ENCODE results near the gene ZNF414. TPM values are rescaled to one million over a fixed set of nuclear protein-coding genes. Genes with fewer than 3 reads are reported as not detected.

The ZNF414 gene
- total RNA-seq, 4 donors from 2014 or later = 10.3 to 62.4 (median 21.2) TPM

DNA sequence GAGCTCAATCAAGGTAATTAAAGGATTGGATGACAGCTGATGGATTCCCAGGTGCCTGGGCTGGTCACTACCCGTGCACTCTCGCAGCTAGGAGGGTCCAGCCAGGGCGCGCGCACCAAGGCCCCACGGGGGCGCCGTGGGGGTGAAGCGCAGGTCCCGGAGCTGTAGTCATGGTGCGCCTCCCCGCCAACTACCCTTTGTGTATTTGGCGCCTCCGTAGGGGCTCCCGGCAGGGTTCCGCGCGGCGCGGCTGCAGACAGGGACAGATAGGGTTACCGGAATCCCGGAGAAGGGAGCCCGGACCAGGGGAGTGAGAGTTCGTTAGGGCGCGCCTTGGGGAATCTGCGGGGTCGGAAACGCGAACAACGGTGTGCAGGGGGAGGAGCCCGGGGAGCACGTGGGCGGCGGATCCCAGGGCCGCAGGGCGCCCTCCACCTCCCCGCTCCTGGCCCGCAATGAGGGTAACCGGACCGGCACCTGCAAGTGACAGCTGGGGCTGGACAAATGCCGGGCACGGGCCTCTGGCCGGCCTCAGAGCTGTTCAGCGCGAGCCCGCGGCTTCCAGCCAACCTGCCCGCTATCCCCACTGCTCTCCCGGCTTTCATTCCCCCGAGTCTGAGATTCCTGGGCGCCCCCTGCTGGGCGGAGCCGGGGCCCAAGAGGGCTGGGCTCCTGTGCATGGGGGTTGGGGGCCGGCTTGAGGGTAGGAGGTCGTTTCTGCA, 8.1 kb downstream of the ZNF414 start:
- Histone ChIP-seq H3K27me3 (no peaks in the 10 kb centered on the region), H3K36me3 (peaks cover 0 to 24% (median 0%) of the 10 kb centered on the region in 3 donors), H3K4me1 (peaks cover 0 to 17% (median 7%) of the 10 kb centered on the region in 4 donors), H3K9me3 (no peaks in the 10 kb centered on the region), H3K4me3 (peak overlapping the region; percentile 48 to 73 (median 68)), H3K27ac (peak overlapping the region; percentile 8 to 78 (median 60))
- peak; percentile 68 to 81 for DNase-seq (ENCODE audit: low spot score in 2 of 2)
- WGBS, 2 donors = 0% methylated on average over 47 to 51 of the region's 56 CpGs
- peak in 1 of 2 donors; percentile 37 for TF ChIP-seq EP300 (IDR thresholded peaks at IDR 0.05)
- TF ChIP-seq, protein P1, sequence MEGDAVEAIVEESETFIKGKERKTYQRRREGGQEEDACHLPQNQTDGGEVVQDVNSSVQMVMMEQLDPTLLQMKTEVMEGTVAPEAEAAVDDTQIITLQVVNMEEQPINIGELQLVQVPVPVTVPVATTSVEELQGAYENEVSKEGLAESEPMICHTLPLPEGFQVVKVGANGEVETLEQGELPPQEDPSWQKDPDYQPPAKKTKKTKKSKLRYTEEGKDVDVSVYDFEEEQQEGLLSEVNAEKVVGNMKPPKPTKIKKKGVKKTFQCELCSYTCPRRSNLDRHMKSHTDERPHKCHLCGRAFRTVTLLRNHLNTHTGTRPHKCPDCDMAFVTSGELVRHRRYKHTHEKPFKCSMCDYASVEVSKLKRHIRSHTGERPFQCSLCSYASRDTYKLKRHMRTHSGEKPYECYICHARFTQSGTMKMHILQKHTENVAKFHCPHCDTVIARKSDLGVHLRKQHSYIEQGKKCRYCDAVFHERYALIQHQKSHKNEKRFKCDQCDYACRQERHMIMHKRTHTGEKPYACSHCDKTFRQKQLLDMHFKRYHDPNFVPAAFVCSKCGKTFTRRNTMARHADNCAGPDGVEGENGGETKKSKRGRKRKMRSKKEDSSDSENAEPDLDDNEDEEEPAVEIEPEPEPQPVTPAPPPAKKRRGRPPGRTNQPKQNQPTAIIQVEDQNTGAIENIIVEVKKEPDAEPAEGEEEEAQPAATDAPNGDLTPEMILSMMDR (IDR thresholded peaks at IDR 0.05) = peak; percentile 85 to 94 (median 92)
- no peak for TF ChIP-seq POLR2A (IDR thresholded peaks at IDR 0.05)

DNA sequence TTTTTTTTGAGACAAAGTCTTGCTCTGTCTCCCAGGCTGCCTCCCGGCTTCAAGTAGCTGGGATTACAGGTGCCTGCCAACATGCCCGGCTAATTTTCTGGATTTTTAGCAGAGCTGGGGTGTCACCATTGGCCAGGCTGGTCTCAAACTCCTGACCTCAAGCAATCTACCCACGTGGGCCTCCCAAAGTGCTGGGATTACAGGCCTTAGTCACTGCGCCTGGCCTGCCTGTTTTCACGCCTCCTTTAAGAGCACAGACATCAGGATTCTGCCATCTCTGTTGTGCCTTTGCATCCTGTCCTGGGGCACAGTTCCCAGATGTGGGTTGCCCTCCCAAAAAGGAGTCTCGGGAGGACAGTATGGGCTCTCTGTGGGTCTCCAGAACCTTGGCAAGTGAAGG, 9.0 kb downstream of the ZNF414 start:
- no peaks in the 10 kb centered on the region for H3K27me3 ChIP-seq
- no peaks in the 10 kb centered on the region for H3K9me3 ChIP-seq
- DNase-seq (ENCODE audit: low spot score in 2 of 2) = no peak
- no peak for TF ChIP-seq EP300 (IDR thresholded peaks at IDR 0.05)
- no peak for TF ChIP-seq POLR2A (IDR thresholded peaks at IDR 0.05)
- TF ChIP-seq, protein P1 (IDR thresholded peaks at IDR 0.05) = no peak
- no peak overlapping the region for H3K27ac ChIP-seq
- 66 to 76% methylated on average over 6 of the region's 6 CpGs for WGBS, 2 donors
- H3K4me1 ChIP-seq = peaks cover 0 to 17% (median 7%) of the 10 kb centered on the region in 4 donors
- no peak overlapping the region for H3K4me3 ChIP-seq
- H3K36me3 ChIP-seq = peaks cover 0 to 17% (median 0%) of the 10 kb centered on the region in 3 donors

DNA sequence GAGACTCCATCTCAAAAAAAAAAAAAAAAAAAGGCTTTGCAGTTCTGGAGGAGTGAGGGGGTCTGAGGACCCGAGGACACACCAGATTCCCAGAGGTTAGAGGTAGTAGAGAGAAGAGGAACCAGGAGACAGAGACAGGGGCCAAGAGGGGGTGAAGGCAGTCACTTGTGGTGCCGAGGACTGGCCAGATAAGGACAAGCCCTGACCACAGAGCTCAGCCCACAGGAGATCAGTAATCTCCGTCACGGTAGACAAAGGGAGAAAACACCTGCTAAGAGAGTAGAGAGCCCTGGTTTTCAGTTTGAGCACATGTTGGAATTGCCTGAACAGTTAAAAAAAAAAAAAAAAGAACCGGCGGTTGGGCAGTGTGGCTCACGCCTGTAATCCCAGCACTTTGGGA, 9.8 kb downstream of the ZNF414 start:
- H3K27ac ChIP-seq = no peak overlapping the region
- H3K9me3 ChIP-seq = no peaks in the 10 kb centered on the region
- 81 to 89% methylated on average over 7 of the region's 7 CpGs for WGBS, 2 donors
- H3K27me3 ChIP-seq = no peaks in the 10 kb centered on the region
- peaks cover 0 to 17% (median 7%) of the 10 kb centered on the region in 4 donors for H3K4me1 ChIP-seq
- TF ChIP-seq EP300 (IDR thresholded peaks at IDR 0.05) (no peak), POLR2A (IDR thresholded peaks at IDR 0.05) (no peak)
- TF ChIP-seq, protein P1 (IDR thresholded peaks at IDR 0.05) = no peak
- no peak for DNase-seq (ENCODE audit: low spot score in 2 of 2)
- H3K36me3 ChIP-seq = peaks cover 0 to 9% (median 0%) of the 10 kb centered on the region in 3 donors
- H3K4me3 ChIP-seq = no peak overlapping the region

DNA sequence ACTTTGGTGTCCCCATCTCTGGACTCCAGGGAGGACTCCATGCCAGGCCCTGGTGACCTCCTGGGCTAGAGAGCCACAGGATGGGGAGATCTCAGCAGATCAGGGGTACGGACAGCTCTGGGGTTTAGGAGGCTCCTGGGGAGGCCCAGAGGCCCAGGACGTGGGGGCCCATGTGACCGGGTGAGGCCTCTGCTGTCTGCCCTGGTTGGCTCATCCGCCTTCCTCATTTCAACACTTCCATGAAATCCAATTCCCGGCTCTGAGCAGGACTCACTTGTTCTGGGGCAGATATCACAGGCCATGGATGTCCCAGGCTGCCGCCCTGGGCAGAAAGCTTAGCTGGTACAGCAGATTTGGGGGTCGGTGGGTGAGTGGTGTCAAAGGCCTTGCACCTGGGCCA, 10.5 kb downstream of the ZNF414 start:
- DNase-seq (ENCODE audit: low spot score in 2 of 2) = no peak
- TF ChIP-seq EP300 (IDR thresholded peaks at IDR 0.05) (no peak), POLR2A (IDR thresholded peaks at IDR 0.05) (no peak)
- TF ChIP-seq, protein P1 (IDR thresholded peaks at IDR 0.05) = no peak
- 89 to 95% methylated on average over 5 to 6 of the region's 7 CpGs for WGBS, 2 donors

DNA sequence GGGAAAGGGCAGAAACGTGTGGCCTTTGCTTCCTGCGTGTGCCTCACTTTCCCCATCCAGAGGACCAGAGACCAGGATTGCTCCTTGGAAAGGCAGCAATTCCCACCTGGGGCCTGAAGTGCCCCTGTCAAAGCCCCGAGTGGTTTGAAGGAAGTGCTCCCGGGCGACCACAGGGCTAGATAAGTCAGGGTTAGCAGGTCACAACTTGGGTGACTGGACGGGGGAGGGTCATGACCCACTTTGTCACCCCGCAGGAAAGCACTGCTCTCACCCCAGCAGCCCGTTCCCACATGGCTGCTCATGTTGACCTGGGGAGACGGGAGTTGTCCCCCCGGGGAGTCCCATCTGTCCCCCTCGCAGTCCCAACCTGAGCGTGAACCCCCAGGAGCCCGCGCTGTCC, 12.0 kb downstream of the ZNF414 start:
- Histone ChIP-seq H3K9me3 (no peaks in the 10 kb centered on the region), H3K4me1 (peaks cover 0 to 17% (median 7%) of the 10 kb centered on the region in 4 donors), H3K27ac (no peak overlapping the region), H3K36me3 (no peaks in the 10 kb centered on the region), H3K4me3 (peak overlapping the region in 1 of 4 donors; percentile 24), H3K27me3 (no peaks in the 10 kb centered on the region)
- 55 to 66% methylated on average over 14 of the region's 14 CpGs for WGBS, 2 donors
- no peak for DNase-seq (ENCODE audit: low spot score in 2 of 2)
- TF ChIP-seq EP300 (IDR thresholded peaks at IDR 0.05) = no peak
- TF ChIP-seq, protein P1 (IDR thresholded peaks at IDR 0.05) = no peak
- no peak for TF ChIP-seq POLR2A (IDR thresholded peaks at IDR 0.05)

More for the DNA sequence above, 10.5 kb downstream of the ZNF414 start:
- Histone ChIP-seq H3K4me1 (peaks cover 0 to 17% (median 7%) of the 10 kb centered on the region in 4 donors), H3K9me3 (no peaks in the 10 kb centered on the region), H3K27me3 (no peaks in the 10 kb centered on the region), H3K4me3 (no peak overlapping the region), H3K27ac (no peak overlapping the region), H3K36me3 (peaks cover 0 to 3% (median 0%) of the 10 kb centered on the region in 3 donors)

Measured in tibial nerve (tissue), 4 donors.